ACHN (cell line): ENCODE results near the gene LMOD2.

ENCODE experiments used
- DNase-seq: peaks from one replicate; pipeline ENCODE4 v3.0.0-alpha.2; 2015
- in situ Hi-C: cut with HindIII; loops from 2 replicates; pipeline ENCODE4 v1.10.0; 2017; ENCODE audit warnings: low sequenced_read_pairs, low pct_ligation_motif_present, low pct_unique_long_range_greater_than_20kb

Gene LMOD2

DNA sequence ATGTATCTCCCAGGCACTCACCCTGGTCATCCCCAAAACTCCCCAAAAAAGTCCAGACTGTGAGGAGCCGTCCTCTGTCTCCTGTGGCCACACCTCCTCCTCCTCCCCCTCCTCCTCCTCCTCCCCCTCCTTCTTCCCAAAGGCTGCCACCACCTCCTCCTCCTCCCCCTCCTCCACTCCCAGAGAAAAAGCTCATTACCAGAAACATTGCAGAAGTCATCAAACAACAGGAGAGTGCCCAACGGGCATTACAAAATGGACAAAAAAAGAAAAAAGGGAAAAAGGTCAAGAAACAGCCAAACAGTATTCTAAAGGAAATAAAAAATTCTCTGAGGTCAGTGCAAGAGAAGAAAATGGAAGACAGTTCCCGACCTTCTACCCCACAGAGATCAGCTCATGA, 7.1 kb downstream of the LMOD2 start:
- in situ Hi-C loops, result no loop called here
- no peak for DNase-seq

GRCh38 chr7:123663200-123663599, 7.5 kb downstream of the LMOD2 start:
- no peak for DNase-seq
- in situ Hi-C loops, result no loop called here

DNA sequence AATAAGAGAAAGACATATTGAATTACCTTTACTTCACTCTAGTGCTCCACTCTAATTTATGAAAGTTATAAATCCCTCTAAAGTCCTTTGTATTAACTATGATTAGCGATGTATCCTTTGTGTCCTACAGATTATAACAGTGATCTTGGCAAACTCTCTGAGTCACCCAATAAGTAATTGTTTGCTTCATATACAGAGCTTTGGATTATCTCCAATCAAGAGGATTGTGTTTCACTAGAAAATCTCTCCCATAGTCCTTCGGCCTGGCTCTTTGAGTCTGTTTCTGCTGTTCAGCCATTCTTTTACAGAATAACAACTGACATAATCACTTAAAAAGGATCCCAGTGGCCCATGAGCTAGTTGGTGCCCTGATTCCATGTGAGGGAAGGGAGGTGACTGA, 9.5 kb downstream of the LMOD2 start:
- in situ Hi-C loops, result no loop called here
- no peak for DNase-seq

DNA sequence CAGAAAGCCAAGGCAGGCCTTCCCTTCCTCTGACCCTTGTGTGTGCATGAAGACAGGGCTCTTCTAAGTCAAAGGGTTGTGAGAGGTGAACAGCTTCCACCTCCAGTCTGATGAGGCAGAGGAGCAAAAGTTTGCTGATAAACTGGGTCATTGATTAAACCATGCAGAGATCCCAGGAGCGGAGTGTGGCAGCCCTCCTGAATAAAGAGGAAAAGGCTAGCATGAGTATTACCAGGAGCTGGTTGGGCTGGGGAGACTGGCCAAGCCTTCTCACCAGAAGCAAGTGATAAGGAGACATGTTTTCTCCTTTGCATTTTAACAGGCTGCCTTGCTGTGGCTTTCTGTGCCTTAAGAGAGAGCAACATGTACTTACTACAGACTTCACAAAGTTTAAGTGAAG, 10.2 kb downstream of the LMOD2 start:
- no peak for DNase-seq
- in situ Hi-C loops, result no loop called here

- in situ Hi-C loops, result no loop called here
- DNase-seq, result no peak
Measured at GRCh38 chr7:123666492-123666891, 10.8 kb downstream of the LMOD2 start.

GRCh38 chr7:123669485-123669884, 13.8 kb downstream of the LMOD2 start:
- DNase-seq, result no peak
- in situ Hi-C loops, result no loop called here

GRCh38 chr7:123673137-123673732, 17.6 kb downstream of the LMOD2 start:
- in situ Hi-C loops, result no loop called here

GRCh38 chr7:123673752-123674398, 18.2 kb downstream of the LMOD2 start:
- no peak for DNase-seq
- in situ Hi-C loops, result no loop called here

More at GRCh38 chr7:123673137-123673732, 17.6 kb downstream of the LMOD2 start:
- DNase-seq, result no peak

- in situ Hi-C loops, result no loop called here
- DNase-seq, result peak; percentile 17
Measured at GRCh38 chr7:123674399-123675180, 18.9 kb downstream of the LMOD2 start.

GRCh38 chr7:123675181-123675473, 19.5 kb downstream of the LMOD2 start:
- in situ Hi-C loops, result no loop called here

DNA sequence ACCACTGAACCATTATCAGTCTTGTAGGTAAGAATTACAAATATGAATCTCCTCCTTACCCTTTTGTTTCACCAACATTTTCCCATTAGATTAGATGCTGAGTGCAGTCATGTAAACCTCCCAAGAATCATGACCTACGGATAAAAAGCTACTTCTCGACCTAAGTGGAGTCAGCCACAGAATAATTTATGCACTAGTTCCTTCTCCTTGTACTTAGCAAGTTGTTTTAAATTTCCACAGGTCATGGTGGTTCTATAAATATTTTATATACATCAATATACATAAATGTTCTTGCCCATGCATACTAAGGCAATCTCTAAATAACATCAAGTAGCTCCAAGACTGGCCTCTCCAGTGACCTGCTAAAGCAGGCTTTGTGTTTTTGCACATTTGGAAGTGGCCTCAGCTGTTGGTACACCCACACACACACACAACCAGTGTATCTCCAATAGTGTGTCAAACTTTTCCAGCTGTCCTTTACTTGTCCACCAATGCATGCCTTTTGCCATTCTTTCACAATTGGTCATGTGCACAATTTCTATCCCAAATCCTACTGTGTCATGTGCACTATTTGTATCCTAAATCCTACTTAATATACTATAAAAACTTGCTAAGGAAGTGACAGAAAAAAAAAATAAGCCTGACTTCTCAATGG, 21.5 kb downstream of the LMOD2 start:
- in situ Hi-C loops, result no loop called here
- DNase-seq, result no peak

More at GRCh38 chr7:123675181-123675473, 19.5 kb downstream of the LMOD2 start:
- DNase-seq, result peak; percentile 49

DNA sequence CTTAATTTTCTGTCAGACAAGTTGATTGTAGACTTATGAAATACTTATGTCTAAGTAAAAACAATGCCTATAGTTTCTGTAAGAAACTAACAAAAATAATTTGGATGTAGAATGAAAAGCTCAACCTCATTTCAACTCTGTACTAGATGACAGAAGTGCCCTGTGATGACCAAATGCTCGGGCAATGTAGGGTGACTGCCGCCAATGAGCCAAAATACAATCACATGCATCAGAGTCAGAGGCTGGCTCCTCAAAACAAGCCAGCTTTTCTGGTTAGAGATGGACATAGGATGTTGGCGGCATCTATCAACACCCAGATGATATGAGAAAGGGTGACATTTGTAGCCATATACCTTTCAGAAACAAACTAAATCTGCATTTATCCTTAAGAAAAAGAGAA, 23.9 kb downstream of the LMOD2 start:
- in situ Hi-C loops, result no loop called here
- no peak for DNase-seq

GRCh38 chr7:123680580-123680979, 24.9 kb downstream of the LMOD2 start:
- DNase-seq, result no peak
- in situ Hi-C loops, result no loop called here

DNA sequence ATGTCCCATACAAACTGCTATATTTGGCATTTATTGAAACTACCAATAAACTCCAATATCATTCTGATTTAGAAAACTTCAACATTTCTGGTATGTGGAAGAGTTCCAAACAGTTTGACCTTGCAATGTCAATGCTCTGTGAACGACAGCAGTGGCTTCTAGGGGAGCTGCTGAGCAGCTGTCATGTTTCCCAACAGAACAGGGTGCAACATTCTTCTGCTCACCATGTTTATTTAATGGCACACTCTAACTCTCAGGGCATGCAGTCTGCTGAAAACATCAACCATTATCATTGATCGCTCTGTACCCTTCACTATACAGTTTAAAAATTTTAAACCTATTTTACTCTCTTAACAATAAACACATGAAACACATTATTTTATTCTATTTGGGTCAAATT, 25.9 kb downstream of the LMOD2 start:
- no peak for DNase-seq
- in situ Hi-C loops, result no loop called here

DNA sequence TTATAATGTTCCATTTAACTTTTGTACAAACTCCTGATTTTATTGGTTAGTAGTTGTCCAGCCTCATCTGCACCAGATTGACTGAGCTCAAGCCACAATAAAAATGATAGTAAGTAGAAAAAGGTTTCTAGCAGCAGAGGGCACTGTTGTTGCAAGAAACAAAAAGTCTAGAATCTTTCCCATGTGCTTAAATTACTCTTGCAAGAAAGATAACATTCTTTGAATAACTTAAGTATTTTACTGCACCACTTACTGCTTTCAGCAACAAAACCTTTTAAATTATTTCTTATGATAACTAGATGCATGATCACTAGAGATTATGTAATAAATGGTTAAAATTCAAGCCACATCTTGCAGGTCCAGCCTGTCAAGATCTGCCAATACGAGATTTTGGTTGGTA, 27.0 kb downstream of the LMOD2 start:
- in situ Hi-C loops, result no loop called here
- DNase-seq, result peak; percentile 80

DNA sequence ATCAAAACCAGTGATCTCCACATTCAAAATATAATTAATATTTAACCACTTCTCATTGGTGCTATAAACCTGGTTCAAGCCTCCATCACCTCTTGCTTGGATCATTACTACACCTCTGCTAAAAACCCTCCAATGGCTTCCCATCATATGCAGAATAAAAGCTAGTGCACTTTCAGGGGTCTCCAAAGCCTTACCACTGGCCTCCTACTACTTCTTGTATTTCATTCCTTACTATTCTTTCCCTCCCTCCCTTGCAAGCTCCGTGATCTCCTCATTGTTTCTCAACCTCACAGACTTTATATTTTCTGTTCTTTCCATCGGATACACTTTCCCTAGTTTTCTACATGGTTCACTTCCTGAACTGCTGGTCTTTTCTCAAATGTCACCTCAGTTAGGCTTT, 31.5 kb downstream of the LMOD2 start:
- in situ Hi-C loops, result no loop called here
- DNase-seq, result no peak

- DNase-seq, result no peak
- in situ Hi-C loops, result no loop called here
Measured at GRCh38 chr7:123687727-123688126, 32.1 kb downstream of the LMOD2 start.

GRCh38 chr7:123689250-123689649, 33.6 kb downstream of the LMOD2 start:
- in situ Hi-C loops, result no loop called here
- DNase-seq, result no peak

GRCh38 chr7:123690550-123690949, 34.9 kb downstream of the LMOD2 start:
- no peak for DNase-seq
- in situ Hi-C loops, result no loop called here
